Stimulated activated CD4-positive, alpha-beta T cell treated with anti-CD3 and anti-CD28 coated beads, TNF-alpha, amount 100 ng/mL, for 4 hours (primary cell): ENCODE data around the gene ITPK1.

ENCODE experiments used
- DNase-seq, 3 experiments: peaks; one replicate each; pipeline ENCODE4 v3.0.0-alpha.2; 2020; ENCODE audit warnings: low read depth in 3 of 3

ITPK1 gene

GRCh38 chr14:92938890-92939671, 176.6 kb downstream of the ITPK1 start:
- no peak for DNase-seq

DNA sequence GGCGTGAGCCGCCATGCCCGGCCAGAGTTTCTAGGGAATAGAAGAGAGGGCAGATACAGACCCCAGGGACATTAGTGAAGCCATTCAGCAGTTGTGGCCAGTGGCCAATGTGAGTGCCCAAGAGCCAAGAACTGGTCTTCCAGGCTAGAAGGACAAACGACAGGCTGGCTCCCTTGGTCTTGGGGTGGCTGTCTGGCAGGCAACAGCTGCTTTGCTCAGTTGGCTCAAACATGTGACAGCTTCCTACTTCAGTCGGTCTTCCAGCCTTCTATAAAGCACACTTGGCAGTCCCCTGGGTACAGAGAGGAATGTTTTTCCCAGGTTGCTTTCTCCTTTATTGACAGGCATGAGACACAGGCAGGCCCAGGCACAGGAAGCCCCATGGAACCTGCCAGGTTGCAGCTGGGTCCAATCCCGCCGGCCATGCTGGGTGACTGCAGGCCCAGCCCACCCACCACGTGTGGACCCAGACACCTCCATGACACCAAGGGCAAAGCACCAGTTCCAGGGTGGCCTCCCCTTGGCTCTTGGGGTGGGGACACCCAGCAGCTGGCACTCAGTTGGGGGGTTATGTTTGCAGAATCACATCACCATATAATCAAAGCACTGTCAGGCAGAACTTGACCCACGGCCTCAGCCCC, 177.4 kb downstream of the ITPK1 start:
- DNase-seq: no peak

DNA sequence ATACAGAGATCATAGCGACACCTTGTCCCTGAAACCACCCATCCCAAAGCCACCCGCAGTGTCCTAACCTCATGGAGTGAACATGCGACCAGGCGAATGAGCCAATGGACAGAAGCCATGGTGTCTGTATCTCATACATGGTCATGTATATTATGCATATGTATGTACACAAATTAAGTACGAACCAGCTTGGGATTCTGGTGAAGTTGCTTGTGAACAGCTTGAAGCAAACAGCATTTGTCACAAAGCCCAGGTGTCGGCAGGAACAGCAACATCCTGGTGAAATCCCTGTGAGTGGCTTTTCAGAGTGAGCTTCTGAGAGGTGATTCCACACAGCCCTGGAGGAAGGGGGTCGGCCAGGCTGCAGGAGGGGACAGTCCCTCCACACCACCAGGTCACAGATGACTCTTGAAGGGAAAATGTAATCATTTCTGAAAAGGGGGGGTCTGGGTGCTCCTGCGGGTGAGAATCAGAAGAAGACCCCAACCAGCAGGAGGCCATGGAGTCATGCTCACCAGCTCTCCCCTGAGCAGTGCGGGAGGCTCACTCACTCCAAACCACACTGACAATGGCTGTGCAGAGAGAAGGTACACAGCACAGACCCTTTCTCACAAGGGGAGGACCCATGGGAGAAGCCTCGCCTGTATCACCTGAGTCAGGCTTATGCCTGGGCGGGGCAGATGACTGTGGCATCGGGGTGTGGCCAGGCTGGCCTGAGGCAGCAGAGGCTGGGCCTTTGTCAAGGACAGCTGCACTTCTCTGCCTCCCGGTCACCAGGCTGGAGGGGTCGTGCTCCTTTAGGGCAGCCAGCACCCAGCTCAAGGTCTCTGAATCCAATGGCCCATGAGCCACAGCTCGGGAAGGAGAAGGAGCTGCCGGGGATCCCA, 178.4 kb downstream of the ITPK1 start:
- no peak for DNase-seq

DNA sequence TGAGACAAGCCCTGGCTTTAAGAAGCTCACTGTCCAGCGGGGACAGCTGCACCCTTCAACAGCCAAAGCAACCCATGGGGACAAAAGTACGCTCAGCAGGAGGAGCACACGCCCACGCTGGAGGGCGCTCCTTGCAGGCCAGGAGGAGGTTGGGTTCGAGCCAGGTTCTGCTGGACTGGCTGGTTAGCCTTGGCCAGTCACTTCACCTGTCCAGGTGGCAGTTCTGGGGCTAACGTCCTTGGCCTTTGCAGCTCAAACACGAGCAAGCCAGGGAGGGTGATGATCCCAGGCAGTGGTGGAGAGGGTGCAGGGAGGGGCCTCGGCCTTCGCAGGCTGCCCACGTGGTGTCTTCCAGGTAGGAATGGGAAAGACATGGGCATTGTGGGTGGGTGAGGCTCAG, 179.6 kb downstream of the ITPK1 start:
- no peak for DNase-seq

DNA sequence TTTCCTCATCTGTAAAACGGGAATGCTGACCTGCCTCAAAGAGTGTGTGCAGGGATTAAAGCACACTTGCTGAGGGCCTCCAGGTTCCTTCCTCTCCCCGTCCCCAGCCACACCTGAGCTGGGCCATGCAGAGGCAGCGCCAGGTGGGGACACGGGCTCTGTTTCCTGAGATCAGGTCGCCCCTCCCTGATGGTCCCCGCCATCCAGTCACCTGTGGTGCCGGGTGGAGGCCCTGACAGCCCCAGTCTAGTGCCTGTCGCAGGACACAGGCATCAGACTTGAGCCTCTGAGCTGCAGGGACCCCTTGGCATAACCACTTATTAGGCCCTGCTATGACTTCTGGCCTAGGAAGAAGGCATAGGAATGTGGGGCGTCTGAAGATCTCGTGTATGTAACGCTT, 180.3 kb downstream of the ITPK1 start:
- DNase-seq: no peak

DNA sequence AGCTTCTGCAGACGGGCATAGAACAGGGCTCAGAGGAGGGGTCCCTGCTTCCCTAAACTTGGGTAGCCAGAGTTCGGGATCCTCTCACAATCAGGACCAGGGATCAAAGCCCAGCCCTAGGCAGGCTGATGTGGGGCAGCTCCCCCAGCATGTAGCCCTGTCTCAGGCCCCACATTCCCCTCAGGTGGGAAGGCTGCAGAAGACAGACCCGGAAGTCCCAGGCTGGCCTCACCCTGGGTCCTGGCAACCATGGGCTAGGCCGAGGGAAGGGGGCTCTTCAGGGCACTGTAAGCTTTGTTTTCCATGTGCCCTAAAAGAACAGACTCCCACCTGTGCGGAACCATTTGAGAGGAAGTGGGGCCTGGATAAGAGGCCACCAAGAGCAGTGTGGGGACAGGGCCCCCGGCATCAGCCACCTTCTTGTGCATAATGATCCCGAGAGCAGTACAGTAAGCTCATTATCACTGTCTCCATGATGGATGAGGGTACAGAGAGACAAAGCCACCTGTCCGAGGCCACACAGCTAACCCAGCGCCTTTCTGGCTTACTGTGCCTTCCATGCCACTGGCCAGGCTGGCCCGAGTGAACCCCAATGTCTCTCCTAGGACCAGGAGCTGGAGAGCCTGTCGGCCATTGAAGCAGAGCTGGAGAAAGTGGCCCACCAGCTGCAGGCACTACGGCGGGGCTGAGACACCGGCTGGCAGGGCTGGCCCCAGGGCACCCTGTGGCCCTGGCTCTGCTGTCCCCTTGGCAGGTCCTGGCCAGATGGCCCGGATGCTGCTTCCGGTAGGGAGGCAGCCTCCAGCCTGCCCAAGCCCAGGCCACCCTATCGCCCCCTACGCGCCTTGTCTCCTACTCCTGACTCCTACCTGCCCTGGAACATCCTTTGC, 181.3 kb downstream of the ITPK1 start:
- DNase-seq: no peak

GRCh38 chr14:92933481-92933880, 182.2 kb downstream of the ITPK1 start:
- DNase-seq: no peak

GRCh38 chr14:92932448-92933395, 183.0 kb downstream of the ITPK1 start:
- no peak for DNase-seq

- no peak for DNase-seq
Observed at GRCh38 chr14:92931681-92932447, 183.9 kb downstream of the ITPK1 start.

DNA sequence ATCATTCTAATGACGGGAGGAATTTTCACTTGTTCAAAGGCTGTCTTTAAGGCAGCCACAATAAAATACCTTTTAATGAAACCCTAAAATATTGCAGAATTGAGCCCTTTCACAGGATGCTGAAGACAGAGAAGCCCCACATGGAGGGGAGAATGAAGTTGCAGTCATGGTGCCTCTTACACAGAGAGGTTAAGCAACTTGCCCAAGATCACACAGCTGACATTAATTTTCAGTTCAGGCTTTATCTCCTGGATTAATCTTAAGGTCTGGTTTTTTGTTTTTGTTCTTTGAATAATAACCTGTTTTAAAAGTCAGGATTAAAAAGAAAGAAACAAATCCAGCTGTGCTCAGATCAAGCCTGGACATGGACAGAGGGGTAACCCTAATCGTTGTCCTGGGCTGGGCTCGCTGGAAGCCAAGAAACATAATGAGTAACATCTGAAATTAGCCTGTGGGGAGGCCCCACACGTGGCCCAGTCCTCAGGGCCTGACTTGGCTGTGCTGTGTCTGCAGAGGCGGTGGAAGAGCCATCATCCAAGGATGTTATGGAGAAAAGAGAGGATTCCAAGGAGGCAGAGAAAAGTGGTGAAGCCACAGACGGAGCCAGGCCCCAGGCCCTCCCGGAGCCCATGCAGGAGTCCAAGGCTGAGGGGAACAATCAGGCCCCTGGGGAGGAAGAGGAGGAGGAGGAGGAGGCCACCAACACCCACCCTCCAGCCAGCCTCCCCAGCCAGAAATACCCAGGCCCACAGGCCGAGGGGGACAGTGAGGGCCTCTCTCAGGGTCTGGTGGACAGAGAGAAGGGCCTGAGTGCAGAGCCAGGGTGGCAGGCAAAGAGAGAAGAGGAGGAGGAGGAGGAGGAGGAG, 184.8 kb downstream of the ITPK1 start:
- no peak for DNase-seq

DNA sequence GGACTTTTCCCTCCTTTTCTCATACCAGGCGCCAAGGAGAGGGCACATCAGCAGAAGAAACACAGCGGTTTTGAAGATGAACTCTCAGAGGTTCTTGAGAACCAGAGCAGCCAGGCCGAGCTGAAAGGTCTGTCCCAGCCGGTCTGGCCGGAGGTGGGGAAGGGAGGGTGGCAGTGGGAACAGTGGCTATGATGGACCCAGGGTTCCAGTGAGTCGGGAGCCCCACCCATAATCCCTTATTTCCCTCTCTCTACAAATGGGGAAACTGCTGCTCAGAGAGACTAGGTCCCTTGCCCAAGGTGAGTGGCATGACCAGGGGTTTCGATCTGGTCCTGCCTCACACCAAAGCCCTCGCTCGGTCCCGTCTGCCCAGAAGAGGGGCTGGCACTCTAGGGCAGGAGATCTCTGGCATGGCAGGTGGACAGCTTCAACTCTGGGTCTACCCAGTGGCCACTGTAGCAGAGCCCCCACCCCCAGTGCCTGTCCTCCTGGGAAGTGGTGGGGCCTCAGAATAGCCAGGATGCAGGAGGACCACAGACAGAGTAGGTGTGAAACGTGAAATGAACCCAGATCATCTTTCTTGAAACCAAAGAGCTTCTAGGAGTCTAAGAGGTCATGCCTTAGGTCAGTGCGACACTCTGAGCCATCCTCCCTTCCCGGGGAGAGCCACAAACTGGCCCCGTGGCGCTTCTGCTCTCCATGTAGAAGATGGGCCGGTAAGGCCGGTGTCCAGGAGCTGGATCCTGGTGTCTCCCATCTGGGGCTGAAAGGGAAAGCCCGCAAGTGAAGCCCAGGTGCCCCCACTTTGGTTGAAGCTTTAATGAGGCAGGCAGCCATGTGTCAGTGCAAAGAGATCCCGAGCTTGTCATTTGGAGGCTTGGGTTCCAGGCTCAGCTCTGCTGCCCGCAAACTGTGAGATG, 185.8 kb downstream of the ITPK1 start:
- no peak for DNase-seq

DNA sequence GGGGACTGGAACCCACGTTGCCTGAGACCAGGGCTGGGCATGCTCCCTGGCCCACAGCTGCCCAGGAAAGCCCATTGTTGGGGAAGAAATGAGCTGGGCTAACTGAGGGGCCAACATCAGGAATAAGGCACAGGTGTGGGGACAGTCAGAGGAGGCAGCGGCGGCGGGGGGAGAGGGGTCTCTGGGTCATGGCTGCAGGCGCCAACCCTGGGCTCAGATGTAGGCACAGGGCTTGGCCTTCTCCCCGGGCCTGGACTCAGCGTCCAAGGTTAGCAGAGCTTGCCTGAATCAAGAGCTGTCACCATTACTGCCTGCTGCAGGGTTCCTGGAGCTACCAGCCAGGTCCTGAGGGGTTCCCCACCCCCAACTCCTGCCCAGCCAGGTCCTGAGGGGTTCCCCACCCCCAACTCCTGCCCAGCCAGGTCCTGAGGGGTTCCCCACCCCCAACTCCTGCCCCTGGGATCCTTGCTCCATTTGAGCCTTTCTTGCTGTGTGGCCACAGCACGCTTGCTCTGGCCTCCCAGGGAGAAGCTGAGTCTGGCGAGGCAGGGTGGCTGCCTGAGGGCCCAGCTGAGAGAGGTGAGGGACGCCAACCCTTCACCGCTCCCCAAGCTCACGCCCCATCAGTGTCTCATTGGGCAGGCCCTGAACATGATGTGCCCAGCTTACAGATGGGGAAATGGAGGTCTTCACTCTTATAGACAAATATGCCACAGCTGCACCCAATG, 186.6 kb downstream of the ITPK1 start:
- DNase-seq: no peak

- no peak for DNase-seq
Observed at GRCh38 chr14:92928258-92928629, 187.5 kb downstream of the ITPK1 start.

GRCh38 chr14:92927349-92928257, 188.1 kb downstream of the ITPK1 start:
- no peak for DNase-seq

DNA sequence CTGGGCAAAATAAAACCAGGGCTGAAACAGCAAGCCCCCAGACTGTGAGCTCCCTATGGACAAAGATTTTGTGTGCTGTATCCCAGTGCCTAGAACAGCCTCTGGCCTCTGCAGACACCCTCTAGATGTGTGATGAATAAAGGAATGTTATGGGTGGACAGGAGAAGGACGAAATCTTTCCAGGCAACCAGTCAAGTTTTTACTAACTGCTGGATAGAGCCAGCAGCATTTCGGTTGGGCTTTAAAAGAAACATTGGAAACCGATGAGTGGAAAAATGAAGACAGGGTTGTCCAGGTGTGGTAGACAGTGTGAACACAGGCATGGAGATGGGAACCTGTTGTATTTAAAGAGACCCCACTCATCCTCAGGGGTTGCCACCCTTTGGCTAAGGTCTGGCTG, 188.8 kb downstream of the ITPK1 start:
- DNase-seq: no peak
